KOPT-K1 (cell line): Measurements from ENCODE around the gene CTBP2.
"Not testable (repeated sequence)": the region's sequence is repeated elsewhere in the genome, so short reads cannot be mapped to it uniquely, and the experiment has no call there.

Source experiments
- H3K27ac ChIP-seq: fragments of 200-600 bp; sonication (generic); 2 replicates; pipeline ENCODE4 v1.5.1; 2016; ENCODE audit warnings: antibody characterized with exemption, mild to moderate bottlenecking, low read depth, low read length; ENCODE audit not compliant: poor library complexity, severe bottlenecking
- H3K36me3 ChIP-seq: fragments of 200-600 bp; sonication (generic); 2 replicates; pipeline ENCODE4 v1.5.1; 2017; ENCODE audit warnings: antibody characterized with exemption, mild to moderate bottlenecking, low read length, moderate library complexity; ENCODE audit not compliant: insufficient read depth
- H3K9me3 ChIP-seq: fragments of 200-600 bp; sonication (generic); 2 replicates; pipeline ENCODE4 v1.5.1; 2017; ENCODE audit warnings: antibody characterized with exemption, low read length, mild to moderate bottlenecking; ENCODE audit not compliant: insufficient read depth, poor library complexity, severe bottlenecking

The CTBP2 gene

DNA sequence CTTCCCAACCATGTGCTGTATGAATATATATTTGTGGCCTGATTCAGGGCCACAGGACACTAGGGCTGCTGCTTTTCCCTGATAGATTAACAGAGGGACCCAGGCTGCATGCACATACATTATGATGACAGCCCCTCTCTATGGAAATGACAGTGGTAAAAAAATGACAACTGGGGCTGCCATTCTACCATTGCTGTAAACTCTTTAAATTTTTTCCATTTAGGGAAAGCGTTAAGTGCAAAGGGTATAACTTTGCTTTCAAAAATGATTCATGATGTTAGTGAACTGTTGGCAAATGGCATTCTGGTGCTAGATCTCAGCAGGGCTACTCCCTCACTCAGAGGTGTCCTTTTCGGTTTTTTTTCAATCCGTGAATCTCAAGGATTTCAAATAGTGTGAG is 4.2 kb downstream of the CTBP2 start:
- Histone ChIP-seq H3K9me3 (peaks cover 16% of the 10 kb centered on the region), H3K27ac (no peak overlapping the region), H3K36me3 (no peaks in the 10 kb centered on the region)

DNA sequence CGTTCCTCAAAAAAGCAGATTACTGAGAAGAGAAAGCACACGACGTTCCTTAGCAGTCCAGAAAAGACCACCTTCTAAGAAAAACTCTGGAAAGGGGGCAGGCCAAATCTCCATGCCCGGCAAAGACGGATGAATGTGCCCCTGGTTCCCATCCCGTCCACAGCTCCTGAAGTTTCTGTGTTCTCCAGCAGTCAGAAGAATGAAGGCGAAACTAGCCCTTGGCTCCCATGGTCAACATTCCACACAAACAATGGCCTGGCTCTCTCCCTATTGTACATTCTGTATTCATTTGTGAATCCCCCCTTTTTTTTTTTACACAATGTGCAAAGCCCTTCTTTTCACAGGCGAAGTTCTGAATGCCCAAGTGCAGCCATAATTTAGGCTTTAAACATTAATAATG is 5.3 kb downstream of the CTBP2 start:
- peaks cover 15% of the 10 kb centered on the region for H3K9me3 ChIP-seq
- no peak overlapping the region for H3K27ac ChIP-seq
- no peaks in the 10 kb centered on the region for H3K36me3 ChIP-seq

DNA sequence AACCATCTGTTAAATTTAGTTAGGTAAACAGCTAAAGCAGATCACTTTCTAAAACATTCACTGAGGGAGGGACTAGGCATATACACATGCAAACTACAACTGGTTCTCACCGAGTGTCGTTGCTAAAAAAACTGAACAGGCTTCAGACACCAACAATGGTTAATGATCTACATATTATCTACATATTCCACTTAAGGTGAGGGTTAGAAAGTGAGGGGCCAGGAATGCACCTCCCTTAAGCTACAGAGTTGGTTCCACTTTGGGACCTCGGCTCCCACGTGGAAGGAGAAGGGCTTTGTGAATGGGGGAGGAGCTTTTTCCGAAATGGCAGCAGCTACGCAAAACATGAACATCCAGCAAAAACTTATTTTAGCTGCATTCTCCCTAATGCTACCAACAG is 5.8 kb downstream of the CTBP2 start:
- Histone ChIP-seq H3K36me3 (no peaks in the 10 kb centered on the region), H3K27ac (no peak overlapping the region), H3K9me3 (peaks cover 11% of the 10 kb centered on the region)

DNA sequence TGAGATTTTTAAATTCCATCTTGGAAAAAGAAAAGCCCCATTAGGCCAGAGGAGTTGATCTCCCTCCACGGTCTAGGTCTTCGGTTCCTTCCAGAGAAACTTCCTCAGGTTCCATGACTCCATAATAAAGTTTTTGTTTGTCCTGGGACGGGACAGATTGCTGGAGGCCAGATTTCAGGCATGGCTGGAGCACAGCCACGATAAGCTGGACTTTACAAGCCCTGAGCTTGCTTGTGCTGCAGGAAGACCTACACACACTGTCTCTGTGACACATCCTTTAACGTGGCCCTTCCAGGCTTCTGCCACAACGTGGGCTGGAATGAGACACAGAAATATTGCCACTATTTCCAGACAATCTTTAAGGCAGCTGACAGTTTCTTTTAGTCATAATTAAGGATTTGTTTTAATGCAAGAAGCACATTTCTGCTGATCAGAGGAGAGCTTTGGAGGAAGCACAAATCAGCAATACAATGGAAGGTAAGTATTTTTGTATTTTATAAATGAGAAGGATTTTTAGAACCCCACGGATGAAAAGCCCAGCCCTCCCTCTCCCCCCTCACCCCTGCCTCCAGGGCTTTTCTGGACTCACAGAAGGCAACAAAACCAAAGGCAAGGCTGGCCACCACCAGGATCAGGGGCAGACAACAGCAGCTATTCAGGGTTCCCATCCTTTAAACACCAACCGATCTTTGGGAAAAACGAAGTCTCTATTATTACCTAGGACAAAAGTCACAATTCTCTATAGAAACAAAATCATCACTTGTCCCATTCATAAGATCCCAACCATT is 6.5 kb downstream of the CTBP2 start:
- Histone ChIP-seq H3K27ac (no peak overlapping the region), H3K9me3 (peaks cover 8% of the 10 kb centered on the region), H3K36me3 (no peaks in the 10 kb centered on the region)

DNA sequence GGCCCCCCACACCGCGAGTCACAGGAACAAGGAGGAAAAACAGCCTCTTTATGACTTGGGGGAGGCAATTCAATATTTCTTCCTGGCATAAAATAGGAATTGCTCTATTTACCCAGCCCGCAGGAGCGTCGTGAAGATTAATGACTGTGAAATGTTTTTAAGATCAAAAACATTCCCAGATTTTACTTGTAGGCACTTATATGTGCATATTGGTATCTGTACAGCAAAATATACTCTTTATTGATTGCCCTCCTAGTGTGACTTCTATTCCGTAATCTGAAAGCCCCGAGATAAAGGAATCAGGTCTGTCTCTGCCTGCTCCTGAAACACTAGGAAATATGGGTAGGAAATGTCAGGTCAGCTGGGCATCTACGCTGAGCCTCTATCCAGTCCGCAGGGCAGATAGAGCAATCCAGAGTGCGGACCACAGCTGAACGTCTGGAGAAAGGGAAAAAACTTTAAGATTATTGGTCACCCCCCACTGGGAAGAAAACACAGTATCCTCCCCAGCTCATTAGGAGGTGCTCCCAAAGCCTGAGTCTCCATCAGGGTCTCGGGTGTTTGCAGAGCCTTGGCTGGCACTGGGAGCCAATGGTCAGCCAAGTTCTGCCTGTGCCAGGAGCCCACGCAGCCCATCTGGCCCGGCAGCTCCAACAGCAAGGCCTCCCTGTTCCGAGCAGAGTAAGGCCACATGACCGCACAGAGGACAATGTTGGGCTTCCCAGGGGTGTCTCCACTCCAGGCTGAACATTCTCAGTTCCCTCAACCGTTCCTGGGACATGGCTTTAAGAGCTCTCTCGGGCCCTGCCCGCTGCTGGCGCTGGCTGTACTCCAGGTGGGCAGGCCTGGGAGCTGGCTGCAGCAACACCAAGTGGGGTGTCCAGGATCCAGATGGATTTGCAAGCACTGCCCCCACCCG is 7.7 kb downstream of the CTBP2 start:
- Histone ChIP-seq H3K27ac (no peak overlapping the region), H3K36me3 (no peaks in the 10 kb centered on the region), H3K9me3 (no peaks in the 10 kb centered on the region)

DNA sequence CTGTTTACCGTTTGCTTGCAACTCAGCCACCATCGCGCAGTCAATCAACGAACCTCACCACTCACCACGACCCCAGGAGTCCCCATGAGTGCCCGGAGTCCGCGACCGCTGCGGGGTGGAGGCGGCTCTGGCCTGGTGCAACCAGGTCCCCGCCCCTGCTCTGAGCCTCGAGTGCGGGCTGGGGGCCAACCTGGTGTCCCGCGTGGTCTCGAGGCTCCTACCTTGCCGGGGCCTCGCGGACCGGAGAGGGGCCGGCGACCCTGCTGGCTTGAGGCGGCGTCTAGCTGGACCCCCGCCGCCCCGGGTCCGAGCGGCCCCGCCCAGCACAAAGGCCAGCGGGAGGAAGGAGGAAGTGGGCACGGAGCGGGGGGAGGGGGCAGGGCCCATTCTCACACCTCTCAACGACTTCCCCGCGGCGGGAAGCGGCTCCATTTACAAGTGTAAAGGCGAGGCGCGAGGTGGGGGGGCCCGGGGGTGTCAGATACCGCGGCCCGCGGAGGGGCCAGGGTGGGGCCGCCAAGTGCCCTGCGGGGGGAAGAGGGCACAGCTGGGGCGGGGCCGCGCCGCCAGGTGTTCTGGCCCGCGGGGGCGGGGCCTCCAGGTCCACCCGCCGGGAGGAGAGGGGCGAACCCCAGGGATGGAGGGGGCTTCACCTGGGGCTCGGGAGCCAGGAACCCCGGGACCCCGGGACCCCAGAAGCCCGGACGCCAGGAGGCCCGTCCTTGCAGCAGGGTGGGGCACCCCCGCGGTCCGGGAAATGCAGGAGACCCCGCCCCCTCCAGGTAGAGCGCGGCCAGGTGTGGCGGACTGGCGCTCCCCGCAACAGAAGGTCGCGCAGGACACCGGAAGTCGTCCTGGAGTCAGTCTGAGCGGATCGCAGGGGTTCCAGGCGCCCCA is 8.6 kb downstream of the CTBP2 start:
- Histone ChIP-seq H3K9me3 (no peaks in the 10 kb centered on the region), H3K27ac (no peak overlapping the region), H3K36me3 (no peaks in the 10 kb centered on the region)

DNA sequence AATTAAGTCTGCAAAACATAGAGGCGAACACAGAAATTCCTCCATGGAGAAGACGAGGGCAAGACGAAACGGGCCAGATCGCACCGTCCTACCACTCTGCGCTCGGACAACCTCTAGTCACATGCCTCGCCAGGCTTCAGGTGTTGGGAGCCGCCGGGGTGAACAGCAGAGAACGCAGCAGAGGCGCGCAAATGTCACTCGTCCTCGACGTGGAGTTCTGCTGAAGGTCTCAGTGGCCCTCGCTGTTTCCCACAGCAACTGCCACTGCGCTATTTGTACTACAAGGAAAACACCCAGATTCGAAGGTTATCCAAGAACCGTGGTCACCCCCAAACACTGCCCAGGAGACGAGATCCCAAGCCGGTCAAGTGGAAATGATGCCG is 9.2 kb downstream of the CTBP2 start:
- Histone ChIP-seq H3K36me3 (no peaks in the 10 kb centered on the region), H3K27ac (no peak overlapping the region), H3K9me3 (no peaks in the 10 kb centered on the region)

DNA sequence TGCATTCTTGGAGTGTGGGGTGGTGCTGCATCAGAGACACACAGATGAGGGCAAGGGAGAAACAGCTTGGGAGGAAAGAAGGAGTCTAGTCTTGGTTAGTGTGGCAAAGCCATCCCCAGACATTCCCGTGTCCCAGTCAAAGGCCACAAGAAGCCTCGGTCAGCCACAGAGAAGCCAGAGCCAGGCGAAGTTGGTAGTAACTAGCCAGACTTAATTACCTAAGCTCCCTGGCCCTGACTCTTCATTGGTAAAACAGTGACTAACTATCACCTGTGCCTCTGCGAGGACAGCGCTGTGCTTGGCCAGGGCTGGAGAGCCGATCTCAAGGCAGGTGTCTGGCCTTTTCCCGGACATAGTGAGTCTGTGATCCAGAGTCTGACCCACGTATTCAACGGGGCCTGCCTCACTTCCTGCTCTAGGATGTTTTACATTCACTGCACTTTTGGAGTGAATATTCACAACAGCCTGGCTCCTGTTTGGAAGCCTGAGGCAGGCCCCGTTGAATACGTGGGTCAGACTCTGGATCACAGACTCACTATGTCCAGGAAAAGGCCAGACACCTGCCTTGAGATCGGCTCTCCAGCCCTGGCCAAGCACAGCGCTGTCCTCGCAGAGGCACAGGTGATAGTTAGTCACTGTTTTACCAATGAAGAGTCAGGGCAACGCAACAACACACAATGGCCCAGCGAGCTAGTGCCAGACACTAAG is 9.8 kb downstream of the CTBP2 start:
- not testable (repeated sequence) for H3K36me3 ChIP-seq, H3K27ac ChIP-seq, H3K9me3 ChIP-seq

DNA sequence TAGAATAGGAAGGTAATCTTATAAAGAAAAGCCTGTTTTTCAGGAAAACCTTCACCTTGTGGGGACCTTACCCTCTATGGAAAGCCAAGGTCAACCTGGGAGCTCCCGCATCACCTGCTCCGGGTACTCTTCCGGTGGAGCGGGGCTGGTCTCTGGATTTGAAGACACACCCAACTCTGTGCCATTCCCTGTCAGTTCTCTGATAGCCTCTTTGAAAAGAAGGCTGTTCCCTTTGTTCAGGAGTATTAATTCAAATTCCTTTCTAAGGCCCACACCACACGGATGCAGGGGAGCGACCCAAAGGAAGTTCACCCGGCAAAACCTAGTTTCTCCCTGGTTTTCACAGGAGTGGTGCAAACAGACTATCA is 10.7 kb downstream of the CTBP2 start:
- Histone ChIP-seq H3K36me3 (no peaks in the 10 kb centered on the region), H3K27ac (no peak overlapping the region), H3K9me3 (no peaks in the 10 kb centered on the region)

DNA sequence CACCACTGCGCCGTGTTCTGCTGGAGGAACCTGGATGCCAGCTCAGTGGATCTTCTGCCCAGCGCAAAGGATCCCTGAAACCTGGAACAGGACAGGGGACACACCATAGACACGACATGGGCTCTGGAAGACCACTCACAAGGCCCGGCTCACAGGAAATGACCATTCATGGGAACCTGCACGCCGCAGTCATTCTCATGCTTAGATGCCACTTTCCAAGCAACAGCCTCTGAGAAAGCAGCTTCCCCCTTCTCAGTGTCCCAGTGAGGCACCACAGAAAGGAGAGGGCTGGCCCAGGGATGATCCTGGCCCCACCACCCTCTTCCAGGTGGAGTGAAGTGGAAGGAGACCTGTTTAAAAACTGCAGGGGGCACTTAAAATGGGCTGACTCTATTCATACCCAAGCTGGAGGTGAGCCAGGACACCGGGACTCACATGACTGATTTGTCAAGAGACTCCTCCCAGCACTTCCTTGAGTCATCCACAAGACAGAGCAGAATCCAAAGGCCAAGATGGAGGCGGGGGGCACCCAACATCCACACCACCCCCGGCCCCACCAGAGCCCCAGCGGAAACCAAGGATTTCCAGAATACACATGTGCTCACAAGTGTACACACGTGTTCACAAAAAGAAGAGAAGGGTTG is 11.2 kb downstream of the CTBP2 start:
- Histone ChIP-seq H3K36me3 (no peaks in the 10 kb centered on the region), H3K9me3 (no peaks in the 10 kb centered on the region), H3K27ac (no peak overlapping the region)

DNA sequence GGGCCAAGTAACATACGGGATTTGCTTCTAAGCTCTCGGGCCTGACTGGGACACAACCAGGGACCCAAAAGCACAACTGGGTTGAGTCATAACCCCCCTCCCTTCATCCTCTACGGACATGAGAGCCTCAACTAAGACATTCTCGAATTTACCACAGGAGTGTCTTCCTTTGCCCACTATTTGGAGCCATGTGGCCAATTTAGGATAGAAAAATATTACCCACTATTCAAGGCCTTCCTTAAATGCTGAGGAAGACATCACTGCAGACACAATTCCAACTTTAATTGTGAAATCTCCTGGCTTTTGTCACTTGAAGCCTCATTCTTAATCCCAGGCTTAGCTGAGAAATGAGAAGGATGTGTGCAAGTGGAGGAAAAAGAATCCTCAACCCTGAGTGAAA is 11.8 kb downstream of the CTBP2 start:
- H3K27ac ChIP-seq: no peak overlapping the region
- H3K36me3 ChIP-seq: no peaks in the 10 kb centered on the region

DNA sequence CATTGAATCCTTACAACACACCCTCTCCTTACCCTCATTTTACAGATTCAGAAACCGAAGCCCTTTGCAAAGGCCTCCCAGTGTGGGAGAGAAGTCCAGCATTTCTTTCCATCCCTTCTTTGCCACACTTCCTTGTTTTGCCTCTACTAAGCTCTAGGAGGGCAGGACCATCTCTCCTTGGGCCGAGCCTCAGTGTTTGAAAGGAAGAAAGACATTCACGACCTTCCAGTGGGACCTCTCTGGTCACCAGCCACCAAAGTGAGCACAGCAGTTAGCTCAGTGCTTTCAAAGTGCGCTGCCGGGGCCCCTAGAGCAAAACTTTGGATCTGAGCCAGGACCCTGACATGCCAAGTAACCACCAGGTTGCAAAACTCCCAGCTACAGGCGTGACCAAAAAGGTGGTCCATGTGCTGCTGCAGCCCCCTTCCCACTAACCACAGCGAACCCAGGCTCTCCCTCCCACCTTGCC is 12.4 kb downstream of the CTBP2 start:
- no peaks in the 10 kb centered on the region for H3K9me3 ChIP-seq
- no peak overlapping the region for H3K27ac ChIP-seq
- H3K36me3 ChIP-seq: no peaks in the 10 kb centered on the region

More for the DNA sequence above, 11.8 kb downstream of the CTBP2 start:
- no peaks in the 10 kb centered on the region for H3K9me3 ChIP-seq

DNA sequence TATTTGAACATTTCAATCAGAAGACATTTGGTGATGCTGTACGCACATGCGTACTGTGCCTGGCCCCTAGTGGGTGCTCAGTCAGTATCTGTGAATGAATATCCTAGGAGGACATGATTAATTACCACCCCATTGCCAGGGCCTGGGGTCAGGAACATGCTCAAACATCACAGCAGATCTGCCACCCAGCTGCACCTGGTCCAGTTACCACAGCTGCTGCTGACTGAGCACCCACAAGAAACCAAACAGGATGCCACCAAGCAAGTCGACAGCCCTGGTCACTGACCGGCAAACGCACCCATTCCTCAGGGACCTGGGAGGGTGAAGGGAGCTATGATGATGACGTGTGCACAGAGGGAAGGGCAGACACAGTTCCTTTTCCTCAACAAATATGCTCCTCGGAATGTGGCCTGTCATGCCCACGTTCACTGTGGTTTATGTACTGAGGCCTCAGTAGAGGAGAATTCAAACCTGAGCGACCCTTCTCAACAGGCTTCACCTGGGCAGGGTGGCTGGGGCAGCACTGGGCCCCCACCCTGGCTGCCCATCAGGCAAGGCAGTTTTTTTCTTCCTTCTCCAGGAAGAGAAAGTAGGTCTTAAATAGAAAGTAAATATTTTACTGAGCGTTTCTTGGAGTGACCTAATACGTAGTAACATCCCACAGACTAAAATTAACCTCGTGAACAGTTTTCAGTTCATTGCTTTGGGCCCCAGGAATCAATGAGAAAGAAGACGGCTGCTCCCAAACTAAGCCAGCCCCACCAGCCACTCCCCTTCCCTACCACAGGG is 13.4 kb downstream of the CTBP2 start:
- Histone ChIP-seq H3K36me3 (no peaks in the 10 kb centered on the region), H3K9me3 (no peaks in the 10 kb centered on the region), H3K27ac (no peak overlapping the region)
